SK-N-SH treated with all-trans-retinoic acid at 6 μM for 48 hours (cell line): ENCODE results near the gene ARHGDIG.

Experiments
- ATAC-seq: fragments of 200-7000 bp; cut with Tn5 transposase; 3 replicates; pipeline ENCODE4 v1.9.1; 2020; ENCODE audit warnings: mild to moderate bottlenecking, moderate library complexity
- BACH2 ChIP-seq: fragments of 250-450 bp; sonication (Bioruptor Pico); IDR thresholded peaks from 2 replicates; pipeline ENCODE4 v1.9.0; 2021; ENCODE audit warnings: mild to moderate bottlenecking, borderline replicate concordance
- ESRRG ChIP-seq: fragments of 250-450 bp; sonication (Bioruptor Pico); IDR thresholded peaks from 2 replicates; pipeline ENCODE4 v1.6.1; 2021; ENCODE audit warnings: mild to moderate bottlenecking
- GLIS3 ChIP-seq: fragments of 250-450 bp; sonication (Bioruptor Pico); IDR thresholded peaks from 2 replicates; pipeline ENCODE4 v1.5.0; 2020; ENCODE audit warnings: mild to moderate bottlenecking, moderate library complexity
- ISL1 ChIP-seq: fragments of 250-450 bp; sonication (Bioruptor Pico); IDR thresholded peaks from 2 replicates; pipeline ENCODE4 v2.1.2; 2022; ENCODE audit warnings: mild to moderate bottlenecking, moderate library complexity
- OSR1 ChIP-seq: fragments of 250-450 bp; sonication (Bioruptor Pico); IDR thresholded peaks from 2 replicates; pipeline ENCODE4 v1.8.0; 2022; ENCODE audit warnings: moderate library complexity, mild to moderate bottlenecking, inconsistent platforms
- PPARA ChIP-seq: fragments of 250-450 bp; sonication (Bioruptor Pico); IDR thresholded peaks from 2 replicates; pipeline ENCODE4 v1.5.0; 2020; ENCODE audit warnings: mild to moderate bottlenecking, borderline replicate concordance
- SNAI2 ChIP-seq: fragments of 250-450 bp; sonication (Bioruptor Pico); IDR thresholded peaks from 2 replicates; pipeline ENCODE4 v1.5.0; 2020; ENCODE audit warnings: mild to moderate bottlenecking, moderate library complexity
- TCF4 ChIP-seq: fragments of 250-450 bp; sonication (Bioruptor Pico); IDR thresholded peaks from 2 replicates; pipeline ENCODE4 v1.8.0; 2021; ENCODE audit warnings: mild to moderate bottlenecking, moderate library complexity, borderline replicate concordance
- TOX ChIP-seq: fragments of 250-450 bp; sonication (Bioruptor Pico); IDR thresholded peaks from 2 replicates; pipeline ENCODE4 v1.8.0; 2021; ENCODE audit warnings: mild to moderate bottlenecking, moderate library complexity, borderline replicate concordance
- ZC3H10 ChIP-seq: fragments of 250-450 bp; sonication (Bioruptor Pico); IDR thresholded peaks from 2 replicates; pipeline ENCODE4 v1.5.1; 2021; ENCODE audit warnings: mild to moderate bottlenecking, moderate library complexity
- ZFP3 ChIP-seq: fragments of 250-450 bp; sonication (Bioruptor Pico); IDR thresholded peaks from 2 replicates; pipeline ENCODE4 v1.5.0; 2020; ENCODE audit warnings: mild to moderate bottlenecking, moderate library complexity
- ZFP30 ChIP-seq: fragments of 450-650 bp; formaldehyde crosslinking; IDR thresholded peaks from 2 replicates; pipeline ENCODE4 v1.5.0; 2022; ENCODE audit warnings: mild to moderate bottlenecking, moderate library complexity
- ZNF565 ChIP-seq: fragments of 450-650 bp; formaldehyde crosslinking; conservative IDR thresholded peaks from 2 replicates; pipeline ENCODE4 v1.5.0; 2020; ENCODE audit warnings: low read depth, mild to moderate bottlenecking, moderate library complexity
- ZNF70 ChIP-seq: fragments of 450-650 bp; formaldehyde crosslinking; IDR thresholded peaks from 2 replicates; pipeline ENCODE4 v1.5.0; 2020; ENCODE audit warnings: mild to moderate bottlenecking, moderate library complexity
- ZNF8 ChIP-seq: fragments of 450-650 bp; formaldehyde crosslinking; IDR thresholded peaks from 2 replicates; pipeline ENCODE4 v1.5.0; 2020; ENCODE audit warnings: mild to moderate bottlenecking, moderate library complexity
- TF ChIP-seq, protein P1 (sequence below): fragments of 250-450 bp; sonication (Bioruptor Pico); IDR thresholded peaks from 2 replicates; pipeline ENCODE4 v1.8.0; 2020; ENCODE audit warnings: mild to moderate bottlenecking, moderate library complexity, borderline replicate concordance
- TF ChIP-seq, protein P2 (sequence below): fragments of 250-450 bp; sonication (Bioruptor Pico); IDR thresholded peaks from 2 replicates; pipeline ENCODE4 v1.5.1; 2020; ENCODE audit warnings: low read depth, mild to moderate bottlenecking, moderate library complexity
- TF ChIP-seq, protein P3 (sequence below): fragments of 250-450 bp; sonication (Bioruptor Pico); IDR thresholded peaks from 2 replicates; pipeline ENCODE4 v1.5.1; 2021; ENCODE audit warnings: mild to moderate bottlenecking, moderate library complexity
- TF ChIP-seq, protein P4 (sequence below): fragments of 250-450 bp; sonication (Bioruptor Pico); IDR thresholded peaks from 2 replicates; pipeline ENCODE4 v1.8.0; 2021; ENCODE audit warnings: low read depth, mild to moderate bottlenecking, moderate library complexity, borderline replicate concordance
- TF ChIP-seq, protein P5 (sequence below): fragments of 250-450 bp; sonication (Bioruptor Pico); IDR thresholded peaks from 2 replicates; pipeline ENCODE4 v1.5.0; 2020; ENCODE audit warnings: mild to moderate bottlenecking, moderate library complexity

The ARHGDIG gene

DNA sequence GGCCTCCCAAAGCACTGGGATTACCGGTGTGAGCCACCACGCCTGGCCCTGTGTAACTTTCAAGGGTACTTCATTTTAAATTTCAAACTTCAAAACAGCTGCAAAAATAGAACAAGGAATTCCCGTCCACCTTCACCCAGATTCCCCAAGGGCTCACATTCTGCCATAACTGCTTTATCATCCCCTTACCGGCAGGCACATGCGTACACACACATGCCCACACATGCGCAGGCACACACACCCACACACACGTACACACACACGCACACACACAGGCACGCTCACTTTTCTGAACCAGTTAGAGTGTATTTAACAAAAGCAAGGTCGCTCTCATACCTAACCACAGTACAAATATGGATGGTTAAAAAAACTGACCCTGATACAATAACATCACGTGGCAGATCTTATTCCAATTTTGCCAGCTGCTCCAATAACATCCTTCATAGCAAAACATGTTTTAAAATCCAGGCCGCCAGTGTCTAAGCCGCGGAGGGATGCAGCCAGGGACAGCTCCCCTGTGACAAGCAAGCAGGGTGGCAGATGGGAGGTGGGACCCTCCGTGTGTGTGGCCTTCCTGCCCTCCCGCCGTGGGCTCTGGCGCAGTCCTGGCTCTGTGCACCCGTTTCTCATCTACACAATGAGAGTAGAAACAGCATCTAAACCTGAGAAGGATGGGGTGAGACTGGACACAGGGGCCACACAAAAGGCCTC lies 25.7 kb downstream of the ARHGDIG start:
- ATAC-seq: no peak
- TF ChIP-seq ISL1 (CRISPR knock-in tag): no peak
- no peak for TF ChIP-seq ZNF565 (CRISPR knock-in tag)
- no peak for TF ChIP-seq ESRRG (CRISPR knock-in tag)
- TF ChIP-seq, protein P1, sequence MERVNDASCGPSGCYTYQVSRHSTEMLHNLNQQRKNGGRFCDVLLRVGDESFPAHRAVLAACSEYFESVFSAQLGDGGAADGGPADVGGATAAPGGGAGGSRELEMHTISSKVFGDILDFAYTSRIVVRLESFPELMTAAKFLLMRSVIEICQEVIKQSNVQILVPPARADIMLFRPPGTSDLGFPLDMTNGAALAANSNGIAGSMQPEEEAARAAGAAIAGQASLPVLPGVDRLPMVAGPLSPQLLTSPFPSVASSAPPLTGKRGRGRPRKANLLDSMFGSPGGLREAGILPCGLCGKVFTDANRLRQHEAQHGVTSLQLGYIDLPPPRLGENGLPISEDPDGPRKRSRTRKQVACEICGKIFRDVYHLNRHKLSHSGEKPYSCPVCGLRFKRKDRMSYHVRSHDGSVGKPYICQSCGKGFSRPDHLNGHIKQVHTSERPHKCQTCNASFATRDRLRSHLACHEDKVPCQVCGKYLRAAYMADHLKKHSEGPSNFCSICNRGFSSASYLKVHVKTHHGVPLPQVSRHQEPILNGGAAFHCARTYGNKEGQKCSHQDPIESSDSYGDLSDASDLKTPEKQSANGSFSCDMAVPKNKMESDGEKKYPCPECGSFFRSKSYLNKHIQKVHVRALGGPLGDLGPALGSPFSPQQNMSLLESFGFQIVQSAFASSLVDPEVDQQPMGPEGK: no peak
- TF ChIP-seq ZC3H10 (CRISPR knock-in tag): no peak
- TF ChIP-seq, protein P2, sequence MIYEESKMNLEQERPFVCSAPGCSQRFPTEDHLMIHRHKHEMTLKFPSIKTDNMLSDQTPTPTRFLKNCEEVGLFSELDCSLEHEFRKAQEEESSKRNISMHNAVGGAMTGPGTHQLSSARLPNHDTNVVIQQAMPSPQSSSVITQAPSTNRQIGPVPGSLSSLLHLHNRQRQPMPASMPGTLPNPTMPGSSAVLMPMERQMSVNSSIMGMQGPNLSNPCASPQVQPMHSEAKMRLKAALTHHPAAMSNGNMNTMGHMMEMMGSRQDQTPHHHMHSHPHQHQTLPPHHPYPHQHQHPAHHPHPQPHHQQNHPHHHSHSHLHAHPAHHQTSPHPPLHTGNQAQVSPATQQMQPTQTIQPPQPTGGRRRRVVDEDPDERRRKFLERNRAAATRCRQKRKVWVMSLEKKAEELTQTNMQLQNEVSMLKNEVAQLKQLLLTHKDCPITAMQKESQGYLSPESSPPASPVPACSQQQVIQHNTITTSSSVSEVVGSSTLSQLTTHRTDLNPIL (CRISPR knock-in tag): no peak
- TF ChIP-seq SNAI2: no peak
- TF ChIP-seq TOX (CRISPR knock-in tag): no peak
- no peak for TF ChIP-seq ZFP3 (CRISPR knock-in tag)
- no peak for TF ChIP-seq TCF4
- TF ChIP-seq ZNF70 (CRISPR knock-in tag): no peak
- TF ChIP-seq GLIS3: no peak
- TF ChIP-seq, protein P3, sequence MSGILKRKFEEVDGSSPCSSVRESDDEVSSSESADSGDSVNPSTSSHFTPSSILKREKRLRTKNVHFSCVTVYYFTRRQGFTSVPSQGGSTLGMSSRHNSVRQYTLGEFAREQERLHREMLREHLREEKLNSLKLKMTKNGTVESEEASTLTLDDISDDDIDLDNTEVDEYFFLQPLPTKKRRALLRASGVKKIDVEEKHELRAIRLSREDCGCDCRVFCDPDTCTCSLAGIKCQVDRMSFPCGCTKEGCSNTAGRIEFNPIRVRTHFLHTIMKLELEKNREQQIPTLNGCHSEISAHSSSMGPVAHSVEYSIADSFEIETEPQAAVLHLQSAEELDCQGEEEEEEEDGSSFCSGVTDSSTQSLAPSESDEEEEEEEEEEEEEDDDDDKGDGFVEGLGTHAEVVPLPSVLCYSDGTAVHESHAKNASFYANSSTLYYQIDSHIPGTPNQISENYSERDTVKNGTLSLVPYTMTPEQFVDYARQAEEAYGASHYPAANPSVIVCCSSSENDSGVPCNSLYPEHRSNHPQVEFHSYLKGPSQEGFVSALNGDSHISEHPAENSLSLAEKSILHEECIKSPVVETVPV: no peak
- no peak for TF ChIP-seq PPARA (CRISPR knock-in tag)
- TF ChIP-seq, protein P4, sequence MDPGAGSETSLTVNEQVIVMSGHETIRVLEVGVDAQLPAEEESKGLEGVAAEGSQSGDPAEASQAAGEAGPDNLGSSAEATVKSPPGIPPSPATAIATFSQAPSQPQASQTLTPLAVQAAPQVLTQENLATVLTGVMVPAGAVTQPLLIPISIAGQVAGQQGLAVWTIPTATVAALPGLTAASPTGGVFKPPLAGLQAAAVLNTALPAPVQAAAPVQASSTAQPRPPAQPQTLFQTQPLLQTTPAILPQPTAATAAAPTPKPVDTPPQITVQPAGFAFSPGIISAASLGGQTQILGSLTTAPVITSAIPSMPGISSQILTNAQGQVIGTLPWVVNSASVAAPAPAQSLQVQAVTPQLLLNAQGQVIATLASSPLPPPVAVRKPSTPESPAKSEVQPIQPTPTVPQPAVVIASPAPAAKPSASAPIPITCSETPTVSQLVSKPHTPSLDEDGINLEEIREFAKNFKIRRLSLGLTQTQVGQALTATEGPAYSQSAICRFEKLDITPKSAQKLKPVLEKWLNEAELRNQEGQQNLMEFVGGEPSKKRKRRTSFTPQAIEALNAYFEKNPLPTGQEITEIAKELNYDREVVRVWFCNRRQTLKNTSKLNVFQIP (CRISPR knock-in tag): no peak
- TF ChIP-seq, protein P5, sequence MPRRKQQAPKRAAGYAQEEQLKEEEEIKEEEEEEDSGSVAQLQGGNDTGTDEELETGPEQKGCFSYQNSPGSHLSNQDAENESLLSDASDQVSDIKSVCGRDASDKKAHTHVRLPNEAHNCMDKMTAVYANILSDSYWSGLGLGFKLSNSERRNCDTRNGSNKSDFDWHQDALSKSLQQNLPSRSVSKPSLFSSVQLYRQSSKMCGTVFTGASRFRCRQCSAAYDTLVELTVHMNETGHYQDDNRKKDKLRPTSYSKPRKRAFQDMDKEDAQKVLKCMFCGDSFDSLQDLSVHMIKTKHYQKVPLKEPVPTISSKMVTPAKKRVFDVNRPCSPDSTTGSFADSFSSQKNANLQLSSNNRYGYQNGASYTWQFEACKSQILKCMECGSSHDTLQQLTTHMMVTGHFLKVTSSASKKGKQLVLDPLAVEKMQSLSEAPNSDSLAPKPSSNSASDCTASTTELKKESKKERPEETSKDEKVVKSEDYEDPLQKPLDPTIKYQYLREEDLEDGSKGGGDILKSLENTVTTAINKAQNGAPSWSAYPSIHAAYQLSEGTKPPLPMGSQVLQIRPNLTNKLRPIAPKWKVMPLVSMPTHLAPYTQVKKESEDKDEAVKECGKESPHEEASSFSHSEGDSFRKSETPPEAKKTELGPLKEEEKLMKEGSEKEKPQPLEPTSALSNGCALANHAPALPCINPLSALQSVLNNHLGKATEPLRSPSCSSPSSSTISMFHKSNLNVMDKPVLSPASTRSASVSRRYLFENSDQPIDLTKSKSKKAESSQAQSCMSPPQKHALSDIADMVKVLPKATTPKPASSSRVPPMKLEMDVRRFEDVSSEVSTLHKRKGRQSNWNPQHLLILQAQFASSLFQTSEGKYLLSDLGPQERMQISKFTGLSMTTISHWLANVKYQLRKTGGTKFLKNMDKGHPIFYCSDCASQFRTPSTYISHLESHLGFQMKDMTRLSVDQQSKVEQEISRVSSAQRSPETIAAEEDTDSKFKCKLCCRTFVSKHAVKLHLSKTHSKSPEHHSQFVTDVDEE (CRISPR knock-in tag): no peak
- no peak for TF ChIP-seq BACH2 (CRISPR knock-in tag)

DNA sequence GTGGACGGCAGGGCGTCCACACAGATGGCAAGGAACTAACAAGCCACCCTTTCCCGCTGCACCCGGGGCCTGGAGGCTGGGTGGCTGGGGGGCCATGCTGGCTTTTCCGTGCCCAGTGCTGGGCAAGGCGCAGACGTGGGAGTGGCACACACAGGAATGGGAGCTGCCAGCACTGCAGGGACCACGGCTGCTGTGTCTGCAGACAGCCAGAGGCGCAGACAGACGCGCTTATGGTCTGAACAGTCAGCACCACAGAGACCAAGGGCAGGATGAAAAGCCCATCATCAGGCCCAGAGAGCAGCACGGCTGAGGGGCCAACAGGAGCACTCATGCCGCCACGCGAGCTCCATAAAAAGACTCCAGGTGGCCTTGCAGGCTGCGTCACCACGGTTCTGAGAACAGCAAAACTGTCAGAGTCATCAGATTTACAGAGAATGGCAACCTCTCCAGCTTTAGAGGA lies 26.6 kb downstream of the ARHGDIG start:
- TF ChIP-seq, protein P4 (CRISPR knock-in tag): no peak
- ATAC-seq: no peak

DNA sequence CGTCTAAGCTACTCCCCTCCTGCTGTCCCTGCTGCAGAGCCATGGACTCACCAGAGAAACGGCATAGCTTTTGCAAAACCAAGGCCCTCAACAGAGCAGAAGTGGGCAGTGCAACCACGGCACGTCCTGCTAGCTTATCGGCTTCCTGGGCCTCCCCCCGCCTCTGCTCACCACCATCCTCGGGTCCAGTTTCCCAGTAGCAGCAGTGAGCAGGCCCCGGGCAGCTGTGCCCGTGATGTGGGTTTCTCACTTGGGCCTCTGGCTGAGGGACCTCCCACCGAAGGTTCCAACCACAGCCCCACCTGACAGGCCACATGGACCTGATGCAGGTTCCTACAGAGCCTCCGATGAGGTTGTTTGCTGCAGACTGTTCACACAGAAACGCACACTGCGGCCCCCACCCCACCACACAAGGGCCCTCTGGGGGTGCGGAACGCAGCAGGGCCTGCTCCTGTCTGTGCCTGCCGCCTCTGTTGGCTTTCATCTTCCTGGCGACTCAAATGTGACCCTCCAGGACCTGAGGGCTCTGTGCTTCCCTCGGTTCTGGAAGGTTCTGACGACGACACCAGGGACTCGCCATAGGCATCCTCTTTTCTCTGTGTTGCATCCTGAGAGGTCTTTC lies 27.4 kb downstream of the ARHGDIG start:
- TF ChIP-seq OSR1 (CRISPR knock-in tag) (no peak), TCF4 (no peak), ESRRG (CRISPR knock-in tag) (no peak), ZFP30 (no peak), ZC3H10 (CRISPR knock-in tag) (no peak), TOX (CRISPR knock-in tag) (no peak), ZNF8 (no peak), ZNF70 (CRISPR knock-in tag) (no peak)
- TF ChIP-seq, protein P2 (CRISPR knock-in tag): no peak
- TF ChIP-seq, protein P4 (CRISPR knock-in tag): no peak
- TF ChIP-seq, all 23 proteins: peak for 0
- ATAC-seq: no peak
